A204.1 (cell line): ENCODE measurements around the gene ZSCAN5A.
"Not testable (repeated sequence)": the region's sequence is repeated elsewhere in the genome, so short reads cannot be mapped to it uniquely, and the experiment has no call there.

Source experiments
- FAIRE-seq: peaks from 2 replicates; lab custom pipeline; 2012; peaks lifted over from hg19 to GRCh38; lab: Jason Lieb, UNC

The ZSCAN5A gene, protein sequence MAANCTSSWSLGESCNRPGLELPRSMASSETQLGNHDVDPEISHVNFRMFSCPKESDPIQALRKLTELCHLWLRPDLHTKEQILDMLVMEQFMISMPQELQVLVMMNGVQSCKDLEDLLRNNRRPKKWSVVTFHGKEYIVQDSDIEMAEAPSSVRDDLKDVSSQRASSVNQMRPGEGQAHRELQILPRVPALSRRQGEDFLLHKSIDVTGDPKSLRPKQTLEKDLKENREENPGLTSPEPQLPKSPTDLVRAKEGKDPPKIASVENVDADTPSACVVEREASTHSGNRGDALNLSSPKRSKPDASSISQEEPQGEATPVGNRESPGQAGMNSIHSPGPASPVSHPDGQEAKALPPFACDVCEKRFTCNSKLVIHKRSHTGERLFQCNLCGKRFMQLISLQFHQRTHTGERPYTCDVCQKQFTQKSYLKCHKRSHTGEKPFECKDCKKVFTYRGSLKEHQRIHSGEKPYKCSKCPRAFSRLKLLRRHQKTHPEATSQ

DNA sequence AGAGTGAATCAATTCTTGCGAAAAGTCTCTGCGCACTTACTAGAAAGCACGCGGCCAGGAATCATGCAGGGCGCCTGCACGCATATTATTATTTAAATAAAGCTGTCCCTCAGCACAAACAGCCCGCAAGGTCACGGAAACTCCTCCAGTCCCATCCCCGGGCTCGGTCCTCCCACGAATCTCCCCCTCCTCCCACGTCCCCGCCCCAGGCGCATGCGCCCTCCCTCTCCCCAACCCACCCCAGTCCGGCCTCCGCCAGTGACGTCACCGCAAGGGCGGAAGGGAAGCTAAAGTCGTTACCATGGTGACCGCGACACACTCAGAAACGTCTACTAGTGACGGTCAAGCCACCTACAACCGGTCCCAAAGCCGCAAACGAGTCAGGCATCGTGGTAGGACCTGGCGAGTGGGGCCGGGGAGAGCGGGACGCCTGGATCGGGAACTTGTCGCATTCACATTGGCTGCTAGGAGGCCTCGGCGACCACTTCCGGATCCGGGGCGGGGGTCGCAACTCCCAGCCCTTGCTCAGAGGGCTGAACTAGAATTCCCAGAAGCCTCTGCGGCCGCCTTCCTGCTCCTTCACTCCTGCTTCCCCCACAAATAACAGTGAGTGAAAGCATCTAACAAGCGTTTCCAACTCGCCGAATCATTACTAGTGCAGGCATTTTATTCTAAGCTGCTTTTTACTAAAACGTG is at the start of gene ZSCAN5A:
Gene ZSCAN5A, minus strand, starts transcription at position 459 of the 696 bp plus-strand sequence. CDS start 89,793 bp downstream, outside the sequence.
- FAIRE-seq = no peak

- FAIRE-seq = no peak
Observed at GRCh38 chr19:56360841-56361240, 46.2 kb upstream of the ZSCAN5A start.

GRCh38 chr19:56356944-56357343 is 42.3 kb upstream of the ZSCAN5A start:
- FAIRE-seq = no peak

DNA sequence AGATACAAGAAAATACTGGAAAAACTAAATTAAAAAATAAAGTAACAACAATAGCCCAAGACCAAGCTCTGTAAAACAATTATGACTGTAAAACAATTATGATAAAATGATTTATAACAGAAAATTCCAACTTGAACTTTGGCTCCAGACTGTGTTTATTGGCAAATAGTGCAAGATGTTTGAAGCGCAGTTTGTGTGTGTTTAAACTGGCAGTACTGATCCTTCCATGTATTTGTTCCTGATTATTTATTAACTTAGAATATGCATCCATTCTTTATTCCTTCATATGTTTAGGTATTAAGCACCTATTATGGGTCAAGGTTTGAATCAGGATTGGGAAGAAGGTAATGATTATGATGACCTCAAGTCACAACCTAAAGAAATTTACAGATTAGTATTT is 40.9 kb upstream of the ZSCAN5A start:
- no peak for FAIRE-seq

GRCh38 chr19:56351208-56351607 is 36.6 kb upstream of the ZSCAN5A start:
- no peak for FAIRE-seq

- FAIRE-seq = peak; percentile 54
Observed at GRCh38 chr19:56350416-56351045, 35.9 kb upstream of the ZSCAN5A start.

- no peak for FAIRE-seq
Observed at GRCh38 chr19:56348289-56348877, 33.7 kb upstream of the ZSCAN5A start.

DNA sequence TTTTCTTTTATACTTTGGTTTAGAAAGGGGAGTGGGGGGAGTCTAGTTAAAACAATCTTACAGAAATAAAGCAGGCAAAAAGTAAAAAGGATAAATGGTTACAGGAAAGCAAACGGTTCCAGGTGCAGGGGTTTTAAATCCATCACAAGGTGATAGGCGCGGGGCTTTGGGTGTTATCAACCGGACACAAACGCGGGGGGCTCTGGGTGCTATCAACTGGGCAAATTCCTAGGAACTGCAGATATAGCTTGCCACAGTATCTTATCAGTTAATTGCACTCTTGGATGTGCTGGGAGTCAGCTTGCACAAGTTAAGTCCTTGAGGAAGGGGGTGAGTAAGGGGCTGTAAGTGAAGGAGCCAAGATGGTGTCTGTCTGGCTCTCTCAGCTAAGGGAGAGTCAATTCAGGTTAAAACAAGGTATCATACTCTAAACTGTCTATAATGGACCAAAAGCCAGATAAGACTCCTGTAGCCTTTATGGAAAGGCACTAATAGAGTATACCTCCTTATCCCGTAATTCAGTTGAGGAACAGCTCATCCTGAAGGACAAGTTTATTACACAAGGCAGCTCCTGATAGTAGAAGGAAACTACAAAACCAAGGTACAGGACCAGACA is 32.6 kb upstream of the ZSCAN5A start:
- no peak for FAIRE-seq

DNA sequence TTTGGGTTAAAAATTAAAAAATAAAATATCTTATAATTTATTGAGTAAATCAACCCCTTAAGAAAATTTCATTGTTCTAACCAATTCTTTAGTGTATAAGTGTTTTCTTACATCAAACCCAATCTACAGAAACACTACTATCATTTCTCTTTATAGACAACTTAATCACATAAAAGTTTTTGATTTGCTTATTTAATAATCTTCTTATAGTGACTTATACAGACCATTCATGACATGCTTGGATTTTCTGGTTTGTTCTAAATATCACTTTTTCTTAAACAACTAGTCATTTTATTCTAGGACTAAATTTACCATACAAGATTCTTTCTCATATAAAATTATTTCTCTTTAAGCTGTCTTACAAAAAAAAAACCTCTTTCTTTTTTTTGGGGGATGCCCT is 27.3 kb upstream of the ZSCAN5A start:
- peak; percentile 89 for FAIRE-seq

- not testable (repeated sequence) for FAIRE-seq
Observed at GRCh38 chr19:56339031-56339430, 24.4 kb upstream of the ZSCAN5A start.

GRCh38 chr19:56337077-56337476 is 22.4 kb upstream of the ZSCAN5A start:
- not testable (repeated sequence) for FAIRE-seq

DNA sequence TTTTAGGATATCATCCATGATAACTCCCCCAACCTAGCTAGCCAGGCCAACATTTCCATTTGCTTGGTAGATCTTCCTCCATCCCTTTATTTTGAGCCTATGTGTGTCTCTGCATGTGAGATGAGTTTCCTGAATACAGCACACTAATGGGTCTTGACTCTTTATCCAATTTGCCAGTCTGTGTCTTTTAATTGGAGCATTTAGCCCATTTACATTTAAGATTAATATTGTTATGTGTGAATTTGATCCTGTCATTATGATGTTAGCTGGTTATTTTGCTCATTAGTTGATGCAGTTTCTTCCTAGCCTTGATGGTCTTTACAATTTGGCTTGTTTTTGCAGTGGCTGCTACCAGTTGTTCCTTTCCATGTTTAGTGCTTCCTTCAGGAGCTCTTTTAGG is 20.7 kb upstream of the ZSCAN5A start:
- not testable (repeated sequence) for FAIRE-seq

- peak; percentile 84 for FAIRE-seq
Observed at GRCh38 chr19:56333506-56333905, 18.9 kb upstream of the ZSCAN5A start.

- FAIRE-seq = no peak
Observed at GRCh38 chr19:56332695-56333094, 18.1 kb upstream of the ZSCAN5A start.

DNA sequence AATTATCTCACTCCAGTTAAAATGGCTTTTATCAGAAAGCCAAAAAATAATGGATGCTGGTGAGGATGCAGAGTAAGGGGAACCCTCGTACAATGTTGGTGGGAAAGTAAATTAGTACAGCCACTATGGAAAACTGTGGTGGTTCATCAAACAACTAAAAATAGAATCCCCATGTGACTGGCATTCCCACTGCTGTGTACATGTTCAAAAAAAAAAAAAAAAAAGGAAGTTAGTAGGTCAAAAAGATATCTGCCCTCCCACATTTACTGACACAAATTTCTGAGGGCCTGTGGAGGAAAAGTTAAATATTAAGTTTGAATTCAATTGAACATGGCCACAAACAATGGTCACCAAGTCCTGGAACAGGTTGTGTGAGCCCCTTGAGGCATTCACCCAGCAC is 9.8 kb upstream of the ZSCAN5A start:
- FAIRE-seq = no peak

GRCh38 chr19:56321989-56322440 is 7.4 kb upstream of the ZSCAN5A start:
- FAIRE-seq = no peak

DNA sequence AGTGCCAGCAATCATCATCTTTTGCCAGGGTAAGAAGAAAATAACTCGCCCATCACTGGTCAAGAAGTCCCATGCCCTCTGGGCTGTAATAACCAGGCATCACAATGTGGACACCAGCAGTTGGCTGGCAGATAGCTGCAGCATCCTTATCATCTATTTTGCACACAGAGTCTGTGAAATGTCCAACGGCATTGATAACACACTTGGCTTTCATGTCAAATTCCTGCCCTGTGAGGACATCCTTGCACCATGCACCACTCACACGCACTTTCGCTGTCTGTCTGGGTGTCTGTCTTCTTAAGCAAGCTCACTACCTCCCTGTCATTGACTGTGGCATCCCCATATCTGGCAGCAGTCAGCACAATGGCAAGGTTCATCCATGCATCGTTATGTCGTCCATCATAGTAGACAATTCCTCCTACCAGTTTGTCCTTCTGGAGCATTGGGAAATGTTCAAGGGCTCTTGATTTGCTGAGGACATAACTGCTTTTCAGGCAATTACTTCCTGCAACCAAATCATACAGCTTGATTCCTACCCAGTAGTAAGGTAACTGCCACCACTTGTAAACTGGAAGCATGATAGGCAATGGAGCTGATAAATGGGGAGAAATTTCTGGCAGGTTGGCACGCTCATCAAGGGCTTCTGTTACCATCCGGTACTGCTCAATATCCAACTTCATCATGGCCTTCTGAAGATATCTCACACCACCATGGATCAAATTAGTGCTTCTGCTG is 6.8 kb upstream of the ZSCAN5A start:
- no peak for FAIRE-seq

- FAIRE-seq = no peak
Observed at GRCh38 chr19:56319991-56320390, 5.4 kb upstream of the ZSCAN5A start.

GRCh38 chr19:56317749-56318148 is 3.1 kb upstream of the ZSCAN5A start:
- no peak for FAIRE-seq

GRCh38 chr19:56316728-56317127 is 2.1 kb upstream of the ZSCAN5A start:
- FAIRE-seq = no peak
